Measurements from ENCODE around the gene SELENOH.

Gene SELENOH

DNA sequence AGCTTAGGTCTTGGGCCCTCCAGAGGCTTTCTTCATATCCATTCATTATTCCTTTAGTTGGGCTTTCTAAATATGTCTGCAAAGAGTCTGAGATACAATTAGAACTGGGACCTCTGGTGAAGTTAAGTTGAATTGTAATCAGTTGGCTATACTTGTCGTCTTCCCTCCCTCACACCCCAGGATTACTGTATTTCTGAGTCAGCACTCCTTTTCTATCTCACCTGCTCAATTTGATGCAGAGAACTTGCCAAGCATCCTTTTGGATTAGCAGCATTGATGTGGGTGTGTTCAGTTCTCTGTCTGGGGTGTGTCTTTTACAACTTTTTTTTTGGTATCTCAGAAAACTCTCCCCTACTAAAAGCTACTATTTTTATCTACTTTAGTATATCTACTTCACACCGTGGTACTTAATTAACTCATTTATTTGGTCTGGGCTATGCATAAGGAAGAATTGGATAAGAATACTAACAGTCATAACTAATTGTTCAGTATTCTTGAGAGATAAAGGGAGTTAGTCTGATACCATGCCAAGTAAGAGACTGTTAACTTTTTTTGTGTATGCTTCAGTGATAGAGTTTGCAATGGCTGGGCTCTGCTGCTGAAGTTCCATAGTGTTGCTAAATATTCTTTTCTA, 35.4 kb downstream of the SELENOH start:
- DNase-seq = no peak
- in situ Hi-C loops (cut with MboI; ENCODE audit: low pct_unique_long_range_greater_than_20kb, low sequenced_read_pairs) = no loop called here

DNA sequence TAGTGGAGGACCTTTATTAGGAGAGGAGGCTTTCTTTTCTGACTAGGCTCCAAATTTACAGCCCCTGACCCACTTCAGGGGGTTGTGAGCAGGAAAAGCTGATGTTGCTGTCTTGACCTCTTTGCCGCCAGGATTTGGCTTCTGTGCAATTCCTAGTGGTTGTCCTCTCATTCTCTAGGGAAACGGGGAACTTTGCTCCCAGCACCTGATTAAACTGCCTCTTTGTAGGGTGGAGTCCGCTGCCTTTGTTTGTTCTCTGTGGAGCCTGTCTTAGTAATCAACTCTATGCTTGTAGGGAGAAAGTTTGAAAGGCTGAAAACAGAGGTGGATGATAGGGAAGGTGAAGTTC, 36.7 kb downstream of the SELENOH start:
- no peak for DNase-seq

DNA sequence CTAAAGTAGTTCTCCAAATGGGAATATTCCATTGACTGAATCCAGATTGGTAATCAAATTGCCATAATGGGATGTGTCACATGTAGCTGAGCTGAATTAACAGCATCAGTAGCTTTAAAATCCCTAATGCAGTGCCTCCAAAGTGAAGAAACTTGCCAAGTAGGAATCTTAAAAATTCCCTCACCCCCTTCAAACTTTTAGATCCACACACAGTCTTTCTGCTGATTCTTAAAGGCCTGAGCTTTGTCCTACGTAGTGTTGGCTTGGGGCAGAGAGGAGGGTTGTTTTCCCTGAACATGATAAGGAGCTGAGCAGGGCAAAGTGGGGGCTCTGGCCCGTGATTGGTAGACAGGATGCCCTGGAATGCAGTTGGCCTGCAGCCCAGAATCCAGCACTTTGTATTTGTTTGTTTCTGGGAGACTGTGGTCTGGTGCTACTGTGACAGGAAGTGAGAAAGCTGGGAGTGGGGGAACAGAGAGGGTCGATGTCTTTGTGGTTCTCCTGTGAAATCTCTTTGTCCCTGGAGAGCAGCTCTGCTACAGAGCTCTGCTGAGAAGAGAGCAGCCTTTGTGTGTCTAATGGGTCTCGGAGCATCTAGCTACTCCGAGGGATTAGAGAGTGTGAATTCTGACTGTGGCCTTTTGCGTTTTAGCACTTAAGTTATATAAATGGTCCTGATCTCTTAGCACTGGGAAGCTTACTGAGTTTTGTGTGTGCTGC, 37.2 kb downstream of the SELENOH start:
- in situ Hi-C loops (cut with MboI; ENCODE audit: low pct_unique_long_range_greater_than_20kb, low sequenced_read_pairs) = no loop called here
- DNase-seq = peak; percentile 57

More for the DNA sequence above, 36.7 kb downstream of the SELENOH start:
- in situ Hi-C loops (cut with MboI; ENCODE audit: low pct_unique_long_range_greater_than_20kb, low sequenced_read_pairs) = no loop called here

DNA sequence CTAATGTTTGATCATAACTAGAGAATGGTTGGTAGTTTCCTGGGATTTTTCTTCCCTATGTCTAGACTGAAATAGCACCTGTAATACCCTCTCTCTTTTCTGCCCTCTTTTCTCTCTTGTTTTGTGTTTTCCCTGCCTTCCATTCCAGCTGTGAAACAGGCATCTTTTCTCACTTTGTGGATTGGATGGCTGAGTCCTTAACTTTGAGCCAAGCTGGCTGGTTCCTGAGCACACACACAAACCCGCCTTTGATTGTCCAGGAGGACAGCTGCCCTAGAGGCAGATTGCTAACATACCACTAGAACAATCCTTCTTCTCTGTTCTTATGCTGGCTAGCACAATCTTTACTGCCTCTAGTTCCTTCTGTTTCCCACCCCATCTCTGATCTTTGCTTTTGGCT, 38.0 kb downstream of the SELENOH start:
- DNase-seq = no peak
- in situ Hi-C loops (cut with MboI; ENCODE audit: low pct_unique_long_range_greater_than_20kb, low sequenced_read_pairs) = no loop called here

DNA sequence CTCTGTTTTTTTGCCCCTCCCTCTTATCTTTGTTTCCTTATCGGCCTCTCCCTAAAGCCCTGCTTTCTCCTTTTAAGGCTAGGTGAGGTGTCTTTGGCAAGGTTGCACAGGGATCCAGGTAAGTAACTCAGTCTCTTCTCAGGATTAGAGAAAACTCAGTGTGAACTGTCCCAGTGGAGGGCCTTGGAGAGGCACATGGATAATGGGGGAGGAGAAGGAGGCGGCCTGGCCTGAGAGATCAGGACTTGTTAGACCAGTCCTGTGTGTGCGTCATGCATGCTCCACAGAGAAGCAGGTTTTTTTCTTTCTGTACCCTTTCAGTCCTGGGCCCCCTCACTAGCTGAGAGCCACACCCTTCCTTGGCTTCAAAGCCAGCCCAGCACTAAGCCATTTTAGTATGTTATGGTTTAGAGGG, 40.2 kb downstream of the SELENOH start:
- no peak for DNase-seq
- in situ Hi-C loops (cut with MboI; ENCODE audit: low pct_unique_long_range_greater_than_20kb, low sequenced_read_pairs) = no loop called here

DNA sequence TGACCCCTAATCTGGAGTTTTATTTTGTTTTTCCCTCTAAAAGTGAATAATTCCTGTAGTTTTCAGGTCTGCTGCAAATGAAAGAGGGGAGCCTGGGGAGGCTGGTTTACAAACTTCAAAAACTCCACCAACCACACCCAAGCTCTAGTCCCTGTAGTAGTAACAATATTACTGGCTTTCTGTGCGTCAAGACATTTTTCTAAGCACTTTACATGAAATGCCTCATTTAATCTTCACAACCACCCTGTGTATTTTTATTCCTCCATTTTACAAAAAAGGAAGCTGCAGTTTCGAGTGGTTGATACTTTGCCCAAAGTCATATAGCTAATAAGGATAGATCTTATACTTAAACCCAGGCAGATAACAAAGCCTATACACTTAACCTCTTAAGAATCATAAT, 43.8 kb downstream of the SELENOH start:
- in situ Hi-C loops (cut with MboI; ENCODE audit: low pct_unique_long_range_greater_than_20kb, low sequenced_read_pairs) = no loop called here
- no peak for DNase-seq

DNA sequence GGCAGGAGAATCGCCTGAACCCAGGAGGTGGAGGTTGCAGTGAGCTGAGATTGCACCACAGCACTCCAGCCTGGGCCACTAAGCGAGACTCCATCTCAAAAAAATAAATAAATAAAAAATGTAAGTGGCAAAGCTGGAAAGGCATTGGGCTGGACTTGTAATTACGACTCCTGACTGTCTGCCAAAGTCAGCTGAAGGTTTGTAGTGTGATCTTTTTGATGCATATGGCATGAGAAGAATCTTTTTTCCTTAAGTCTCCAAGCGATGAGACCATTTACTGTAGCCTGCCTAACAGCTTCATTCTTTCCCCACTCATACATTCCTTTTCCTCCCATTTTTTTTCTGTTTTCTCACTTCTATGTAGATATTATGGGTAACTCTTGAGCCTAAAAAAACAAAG, 45.1 kb downstream of the SELENOH start:
- in situ Hi-C loops (cut with MboI; ENCODE audit: low pct_unique_long_range_greater_than_20kb, low sequenced_read_pairs) = no loop called here

DNA sequence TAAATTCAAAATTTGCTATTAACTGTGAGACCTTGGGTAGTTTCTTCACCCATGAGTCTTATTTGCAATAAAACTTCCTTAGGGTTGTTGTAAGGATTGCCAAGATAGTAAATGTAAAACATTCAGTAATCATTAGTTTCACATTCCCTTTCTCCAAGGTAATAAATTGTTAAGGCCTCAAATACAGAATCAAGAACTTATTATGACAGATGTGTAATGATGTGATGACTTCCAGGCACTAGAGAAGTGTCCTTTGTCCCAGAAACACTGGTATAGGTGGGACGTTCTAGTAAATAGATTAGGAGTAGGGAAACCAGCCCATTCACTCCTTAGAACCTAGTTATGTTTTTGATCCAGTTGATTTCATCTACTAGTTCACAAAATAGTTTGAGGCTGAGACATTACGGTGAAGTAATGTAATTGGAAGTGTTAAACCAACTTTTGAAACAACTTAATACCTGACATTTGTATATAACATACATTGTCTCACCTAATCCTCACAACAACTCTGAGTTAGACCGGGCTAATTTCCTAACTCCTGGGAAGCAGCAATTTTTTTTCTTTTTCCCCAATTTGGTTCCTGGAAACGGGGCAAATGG, 45.8 kb downstream of the SELENOH start:
- DNase-seq = no peak
- in situ Hi-C loops (cut with MboI; ENCODE audit: low pct_unique_long_range_greater_than_20kb, low sequenced_read_pairs) = no loop called here

More for the DNA sequence above, 45.1 kb downstream of the SELENOH start:
- no peak for DNase-seq

DNA sequence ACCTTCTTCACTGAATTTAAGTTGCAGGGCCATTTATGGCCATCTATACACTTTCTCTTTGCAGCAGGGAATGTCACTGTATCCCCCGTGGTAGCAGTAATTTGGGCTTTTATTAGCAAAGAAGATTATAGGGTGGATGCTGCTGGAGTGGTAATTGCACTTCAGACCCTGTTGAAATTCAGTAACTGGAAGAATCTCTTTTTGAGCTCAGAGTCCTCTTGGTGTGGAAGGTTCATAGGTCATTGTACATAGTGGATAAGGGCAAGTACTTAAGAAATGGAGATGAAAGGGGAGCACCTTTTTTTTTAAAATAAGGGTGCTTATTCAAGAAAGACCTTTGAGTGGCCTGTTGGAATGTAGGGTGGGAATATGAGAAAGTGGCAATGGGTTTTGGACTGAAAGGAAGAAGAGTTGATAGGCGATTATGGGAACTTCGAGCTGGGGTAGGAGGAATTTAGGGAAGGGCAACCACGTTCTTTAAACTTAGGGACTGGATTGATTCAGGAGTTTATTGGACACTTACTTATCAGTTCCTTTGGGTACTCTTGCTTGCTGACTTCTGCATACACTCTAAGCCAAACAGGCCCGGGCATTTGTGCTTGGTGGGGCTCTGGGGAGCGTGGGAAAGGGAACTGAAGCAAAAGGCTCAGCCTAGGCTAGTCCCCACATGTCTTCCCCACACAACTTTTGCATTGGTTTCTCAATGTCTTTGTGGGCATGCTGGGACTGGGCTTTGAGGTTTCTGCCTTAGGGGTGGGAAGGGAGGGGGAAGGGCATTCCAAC, 46.8 kb downstream of the SELENOH start:
- in situ Hi-C loops (cut with MboI; ENCODE audit: low pct_unique_long_range_greater_than_20kb, low sequenced_read_pairs) = no loop called here
- peak; percentile 87 for DNase-seq

DNA sequence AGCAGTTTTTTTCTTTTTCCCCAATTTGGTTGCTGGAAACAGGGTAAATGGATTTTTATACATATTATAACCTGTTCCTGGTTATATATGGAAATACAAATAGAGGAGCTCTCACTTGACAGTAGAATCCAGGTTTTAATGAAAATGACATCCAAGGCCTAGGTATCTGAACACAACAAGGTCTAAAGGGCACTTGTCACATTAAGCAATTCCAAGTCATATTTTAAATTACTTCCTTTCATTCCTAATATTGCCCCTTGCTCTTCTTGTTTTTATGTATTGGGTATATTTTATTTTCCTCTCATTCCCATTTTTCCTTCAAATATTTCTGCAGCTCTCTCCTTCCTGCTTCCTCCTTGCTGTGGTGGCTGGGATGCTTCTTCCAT, 47.4 kb downstream of the SELENOH start:
- in situ Hi-C loops (cut with MboI; ENCODE audit: low pct_unique_long_range_greater_than_20kb, low sequenced_read_pairs) = no loop called here
- no peak for DNase-seq

DNA sequence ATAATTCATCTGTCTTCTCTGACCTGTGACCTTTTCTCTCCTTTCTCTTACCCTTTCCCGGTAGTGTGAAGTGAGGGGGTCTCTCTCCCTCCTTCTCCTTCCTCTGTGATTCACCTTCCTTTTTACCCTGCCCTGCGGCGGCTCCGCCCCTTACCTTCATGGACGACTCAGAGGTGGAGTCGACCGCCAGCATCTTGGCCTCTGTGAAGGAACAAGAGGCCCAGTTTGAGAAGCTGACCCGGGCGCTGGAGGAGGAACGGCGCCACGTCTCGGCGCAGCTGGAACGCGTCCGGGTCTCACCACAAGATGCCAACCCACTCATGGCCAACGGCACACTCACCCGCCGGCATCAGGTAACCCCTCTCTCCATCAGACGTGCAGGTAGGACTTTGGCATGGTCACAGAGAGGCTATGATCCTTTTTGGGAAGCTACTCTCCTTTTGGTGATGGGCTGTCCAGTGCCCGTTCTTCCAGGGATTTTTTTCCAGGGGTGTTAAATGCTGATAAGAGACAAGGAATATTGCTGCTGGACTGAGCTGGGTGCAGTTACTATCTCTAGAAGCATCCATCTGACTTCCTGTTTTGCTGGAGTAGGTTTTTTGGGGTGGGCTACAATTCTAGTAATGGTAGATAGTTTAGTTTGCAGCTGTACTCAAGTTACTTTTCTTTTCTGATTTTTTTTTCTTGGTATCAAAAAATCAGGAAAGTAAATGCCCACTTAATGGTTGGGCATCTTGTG, 50.2 kb downstream of the SELENOH start:
- peak; percentile 7 for DNase-seq
- in situ Hi-C loops (cut with MboI; ENCODE audit: low pct_unique_long_range_greater_than_20kb, low sequenced_read_pairs) = no loop called here

DNA sequence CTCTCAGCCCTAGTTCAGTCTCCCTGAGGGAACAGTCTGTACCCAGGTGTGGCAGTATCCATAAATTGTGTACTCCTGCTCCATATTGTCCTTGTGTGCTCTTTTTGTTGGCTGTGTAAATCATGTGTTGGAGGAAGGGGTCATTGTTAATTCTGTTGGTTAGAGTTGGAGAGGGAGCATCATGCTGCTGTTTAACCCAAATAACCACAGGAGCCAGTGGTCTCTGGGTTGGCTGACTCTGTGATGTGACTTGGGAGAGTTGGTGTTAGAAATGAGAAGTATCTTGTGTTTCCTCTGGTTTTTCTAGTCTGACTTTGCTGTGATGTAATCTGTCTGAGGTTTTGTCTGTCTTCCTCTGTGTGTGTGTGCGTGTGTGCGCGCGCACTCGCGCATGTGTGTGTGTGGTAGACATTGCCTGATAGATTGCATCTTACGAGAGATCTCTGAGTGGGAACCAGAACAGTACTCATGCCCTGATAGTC, 50.8 kb downstream of the SELENOH start:
- DNase-seq = peak; percentile 99
- in situ Hi-C loops (cut with MboI; ENCODE audit: low pct_unique_long_range_greater_than_20kb, low sequenced_read_pairs) = no loop called here

DNA sequence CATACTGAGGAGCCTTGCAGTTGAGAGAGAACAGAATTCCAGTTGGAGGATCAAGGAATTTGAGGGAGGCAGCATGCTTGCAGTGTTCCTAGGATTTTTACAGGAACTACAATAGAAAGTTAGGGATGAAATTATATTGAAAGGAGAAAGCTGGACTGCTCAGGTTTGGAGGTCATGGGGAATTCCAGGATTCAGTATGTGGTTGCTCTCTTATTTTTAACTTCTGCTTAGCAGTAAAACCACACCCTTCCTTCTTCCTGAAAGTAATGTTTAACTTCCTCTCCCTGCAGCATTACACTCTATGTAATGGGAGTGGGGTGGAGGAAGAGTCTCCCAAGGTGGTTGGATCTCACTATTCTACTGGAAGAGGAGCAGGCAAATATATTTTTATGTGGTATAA, 51.6 kb downstream of the SELENOH start:
- in situ Hi-C loops (cut with MboI; ENCODE audit: low pct_unique_long_range_greater_than_20kb, low sequenced_read_pairs) = no loop called here

More for the DNA sequence above, 51.6 kb downstream of the SELENOH start:
- peak; percentile 73 for DNase-seq

Measured in KBM-7 (cell line).